ENCODE results near the gene ZNF43.

GRCh38 chr19:21850656-21851255, 14.8 kb upstream of the ZNF43 start:
- no peak for TF ChIP-seq POLR2AphosphoS5 (IDR thresholded peaks at IDR 0.05; ENCODE audit: low read depth)
- TF ChIP-seq CTCF (IDR thresholded peaks at IDR 0.05; ENCODE audit: insufficient read depth, low read length), result no peak
- TF ChIP-seq SPI1 (IDR thresholded peaks at IDR 0.05; ENCODE audit: borderline replicate concordance, low read depth), result no peak
- no peak for TF ChIP-seq GABPA (IDR thresholded peaks at IDR 0.05; ENCODE audit: low read depth)

All from HL-60 (cell line).